ENCODE measurements around the gene USP40.

The USP40 gene

GRCh38 chr2:233486778-233487552 lies 79.6 kb downstream of the USP40 start:
- no peak overlapping the region for H3K27ac ChIP-seq
- no peak for DNase-seq
- H3K4me3 ChIP-seq (ENCODE audit: low read depth, low read length), result no peak overlapping the region
- peaks cover 20% of the 10 kb centered on the region for H3K36me3 ChIP-seq
- no peaks in the 10 kb centered on the region for H3K27me3 ChIP-seq (ENCODE audit: insufficient read depth, low read depth, severe bottlenecking)
- H3K9me3 ChIP-seq (ENCODE audit: severe bottlenecking), result peaks cover 8% of the 10 kb centered on the region
- no peak for TF ChIP-seq CTCF (IDR thresholded peaks at IDR 0.05; ENCODE audit: low read depth, low read length)

DNA sequence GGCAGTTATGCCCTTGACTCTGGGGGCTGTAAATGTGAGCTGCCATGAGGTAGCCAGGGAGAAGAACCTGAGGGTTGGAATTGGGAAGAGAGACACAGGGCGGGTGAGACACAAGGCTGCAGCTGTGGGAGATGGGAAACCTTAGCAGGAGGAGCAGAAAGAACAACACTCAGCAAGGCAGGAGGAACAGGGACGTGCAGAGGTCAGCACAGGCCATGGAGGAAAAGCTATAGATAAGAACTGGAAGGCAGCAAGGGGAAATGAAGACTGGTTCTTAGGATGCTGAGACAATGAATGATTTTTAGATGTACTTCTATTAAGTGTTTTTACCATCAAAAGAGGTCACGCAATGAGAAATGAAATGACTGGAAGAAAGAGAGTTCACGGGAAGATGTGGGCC lies 80.2 kb downstream of the USP40 start:
- no peak for DNase-seq
- Histone ChIP-seq H3K27me3 (ENCODE audit: insufficient read depth, low read depth, severe bottlenecking) (no peaks in the 10 kb centered on the region), H3K36me3 (peaks cover 19% of the 10 kb centered on the region), H3K4me3 (ENCODE audit: low read depth, low read length) (no peak overlapping the region), H3K27ac (no peak overlapping the region), H3K9me3 (ENCODE audit: severe bottlenecking) (peaks cover 8% of the 10 kb centered on the region)
- TF ChIP-seq CTCF (IDR thresholded peaks at IDR 0.05; ENCODE audit: low read depth, low read length), result no peak

GRCh38 chr2:233485726-233486125 lies 80.9 kb downstream of the USP40 start:
- no peak for TF ChIP-seq CTCF (IDR thresholded peaks at IDR 0.05; ENCODE audit: low read depth, low read length)
- Histone ChIP-seq H3K9me3 (ENCODE audit: severe bottlenecking) (peaks cover 8% of the 10 kb centered on the region), H3K36me3 (peaks cover 19% of the 10 kb centered on the region), H3K27me3 (ENCODE audit: insufficient read depth, low read depth, severe bottlenecking) (no peaks in the 10 kb centered on the region), H3K4me3 (ENCODE audit: low read depth, low read length) (no peak overlapping the region), H3K27ac (no peak overlapping the region)
- DNase-seq, result no peak

GRCh38 chr2:233482616-233483015 lies 84.0 kb downstream of the USP40 start:
- no peak overlapping the region for H3K4me3 ChIP-seq (ENCODE audit: low read depth, low read length)
- no peaks in the 10 kb centered on the region for H3K27me3 ChIP-seq (ENCODE audit: insufficient read depth, low read depth, severe bottlenecking)
- H3K36me3 ChIP-seq, result peaks cover 19% of the 10 kb centered on the region
- no peak for TF ChIP-seq CTCF (IDR thresholded peaks at IDR 0.05; ENCODE audit: low read depth, low read length)
- H3K27ac ChIP-seq, result no peak overlapping the region
- H3K9me3 ChIP-seq (ENCODE audit: severe bottlenecking), result peaks cover 8% of the 10 kb centered on the region
- no peak for DNase-seq

DNA sequence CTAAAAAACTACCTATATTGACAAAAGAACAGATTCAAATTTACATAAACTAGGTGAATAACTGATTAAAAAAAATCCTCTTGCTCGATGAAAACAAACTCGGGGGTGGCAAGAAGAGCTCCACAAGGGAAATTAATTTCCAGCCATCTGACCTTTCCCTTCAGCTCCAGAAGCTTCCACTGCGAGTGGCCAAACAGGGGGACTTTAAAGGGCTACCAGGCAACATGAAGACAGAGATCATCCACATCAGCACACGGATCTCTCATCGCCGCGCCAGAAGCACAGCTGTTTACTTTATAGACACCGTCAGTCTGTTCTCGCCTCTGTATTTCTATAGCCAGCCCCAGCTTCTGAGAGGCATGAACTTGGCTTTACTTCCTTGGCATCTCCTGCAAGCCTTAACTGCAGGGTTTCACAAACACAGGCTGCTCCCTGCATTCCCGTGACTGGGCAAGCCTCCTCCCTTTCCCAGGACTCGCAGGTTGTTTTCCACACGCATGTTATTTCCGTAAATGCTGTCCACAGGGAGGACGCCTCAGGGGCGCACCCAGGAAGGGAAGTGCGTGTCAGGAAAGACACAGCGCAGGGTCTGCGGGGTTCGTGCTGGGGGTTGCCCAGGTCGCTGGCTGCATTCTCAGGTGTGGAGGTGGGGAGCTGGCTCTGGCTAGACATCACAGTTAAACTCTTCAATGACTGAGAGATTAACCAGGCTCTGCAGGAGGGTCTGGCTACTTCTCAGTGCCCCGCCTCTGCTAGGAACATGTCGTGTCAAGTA lies 85.0 kb downstream of the USP40 start:
- no peak for DNase-seq
- H3K9me3 ChIP-seq (ENCODE audit: severe bottlenecking), result peaks cover 8% of the 10 kb centered on the region
- peaks cover 19% of the 10 kb centered on the region for H3K36me3 ChIP-seq
- no peak for TF ChIP-seq CTCF (IDR thresholded peaks at IDR 0.05; ENCODE audit: low read depth, low read length)
- no peak overlapping the region for H3K4me3 ChIP-seq (ENCODE audit: low read depth, low read length)
- H3K27ac ChIP-seq, result no peak overlapping the region
- H3K27me3 ChIP-seq (ENCODE audit: insufficient read depth, low read depth, severe bottlenecking), result no peaks in the 10 kb centered on the region

All from WERI-Rb-1 (cell line).